ENCODE results near the gene MAPK9.

Gene MAPK9

GRCh38 chr5:180291234-180291940 lies 496 bp downstream of the MAPK9 start:
- DNase-seq = no peak

DNA sequence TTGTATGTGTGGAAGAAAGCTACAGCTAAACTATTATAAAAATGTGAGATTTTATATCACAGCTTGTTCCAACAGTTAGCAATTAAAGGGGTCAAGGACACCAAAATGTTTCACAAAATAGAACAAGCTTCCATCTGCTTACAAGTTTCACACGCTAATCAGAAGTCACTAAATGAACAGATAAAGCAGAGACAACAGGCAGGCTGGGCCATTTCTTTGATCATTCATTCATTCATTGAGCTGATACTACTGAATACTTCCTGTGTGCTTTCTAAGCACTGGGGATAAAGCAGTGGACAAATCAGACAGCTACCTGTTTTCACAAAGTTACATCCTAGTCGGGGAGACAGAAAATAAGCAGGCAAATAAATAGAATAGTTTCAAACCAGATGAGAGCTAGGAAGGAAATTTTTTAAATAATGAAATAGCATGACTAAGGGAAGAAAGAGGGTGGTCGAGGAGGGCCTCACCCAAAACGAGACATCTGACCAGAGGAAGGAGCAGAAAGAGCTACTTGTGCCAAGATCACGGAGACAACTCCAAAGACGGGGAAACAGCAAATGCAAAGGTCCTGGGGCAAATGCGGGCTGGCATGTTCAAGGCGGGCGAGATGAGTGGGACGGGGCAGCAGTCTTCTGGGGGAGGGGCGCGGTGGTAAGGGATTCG lies 1.2 kb downstream of the MAPK9 start:
- DNase-seq = no peak

DNA sequence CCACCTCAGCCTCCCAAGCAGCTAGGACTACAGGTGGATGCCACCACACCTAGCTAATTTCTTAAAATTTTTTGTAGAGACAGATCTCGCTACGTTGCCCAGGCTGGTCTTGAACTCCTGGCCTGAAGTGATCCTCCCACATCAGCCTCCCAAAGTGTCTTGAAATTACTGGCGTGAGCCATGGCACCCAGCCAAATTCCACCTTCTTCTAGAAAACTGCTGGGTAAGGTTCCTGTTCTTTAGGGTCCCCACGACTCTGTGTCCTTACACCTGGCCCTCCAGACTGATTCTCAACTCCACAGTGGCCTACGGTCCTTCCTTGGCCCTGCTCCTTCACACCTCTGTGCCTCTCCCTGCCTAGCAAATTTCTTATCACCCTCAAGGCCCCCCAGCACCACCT lies 1.9 kb downstream of the MAPK9 start:
- DNase-seq = no peak

GRCh38 chr5:180289433-180289832 lies 2.5 kb downstream of the MAPK9 start:
- no peak for DNase-seq

DNA sequence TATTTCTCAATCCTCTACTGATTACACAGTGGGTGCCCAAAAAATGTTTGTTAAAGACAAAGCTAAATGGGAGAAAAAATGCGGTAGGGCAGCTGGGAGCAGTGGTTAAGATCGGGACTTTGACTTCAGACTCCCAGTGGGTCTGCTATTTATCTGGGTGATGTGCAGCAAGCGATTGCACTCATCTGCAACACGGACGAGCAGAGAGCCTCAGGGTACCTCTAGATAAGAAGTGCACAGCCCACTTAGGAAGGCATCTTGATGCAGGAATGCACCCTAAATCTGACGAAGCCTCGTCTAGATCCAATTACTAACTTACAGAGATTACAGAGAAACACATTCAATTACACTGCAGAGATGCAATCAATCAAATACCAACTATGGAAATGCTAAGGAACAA lies 4.0 kb downstream of the MAPK9 start:
- no peak for DNase-seq

DNA sequence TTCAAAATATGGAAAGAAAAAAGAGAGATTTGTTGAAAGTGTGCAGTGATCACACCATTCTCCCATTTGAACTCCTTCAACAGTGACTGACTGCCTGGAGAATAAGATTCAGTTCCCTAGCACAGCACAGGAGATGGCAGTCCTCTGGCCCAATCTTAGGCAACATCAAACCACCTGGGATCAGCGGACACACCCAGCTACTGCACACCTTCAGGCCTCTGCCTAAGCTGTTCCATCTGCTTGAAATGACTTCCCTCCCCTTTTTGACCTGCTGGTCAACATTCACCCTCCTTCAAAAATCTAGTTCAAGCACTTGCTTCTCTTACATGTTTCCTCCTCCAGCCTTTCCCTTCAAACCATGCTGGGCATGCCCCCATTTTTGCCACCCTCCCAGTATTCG lies 4.5 kb downstream of the MAPK9 start:
- DNase-seq = no peak

- no peak for DNase-seq
These were observed 7.7 kb downstream of the MAPK9 start for GRCh38 chr5:180284149-180284548.

DNA sequence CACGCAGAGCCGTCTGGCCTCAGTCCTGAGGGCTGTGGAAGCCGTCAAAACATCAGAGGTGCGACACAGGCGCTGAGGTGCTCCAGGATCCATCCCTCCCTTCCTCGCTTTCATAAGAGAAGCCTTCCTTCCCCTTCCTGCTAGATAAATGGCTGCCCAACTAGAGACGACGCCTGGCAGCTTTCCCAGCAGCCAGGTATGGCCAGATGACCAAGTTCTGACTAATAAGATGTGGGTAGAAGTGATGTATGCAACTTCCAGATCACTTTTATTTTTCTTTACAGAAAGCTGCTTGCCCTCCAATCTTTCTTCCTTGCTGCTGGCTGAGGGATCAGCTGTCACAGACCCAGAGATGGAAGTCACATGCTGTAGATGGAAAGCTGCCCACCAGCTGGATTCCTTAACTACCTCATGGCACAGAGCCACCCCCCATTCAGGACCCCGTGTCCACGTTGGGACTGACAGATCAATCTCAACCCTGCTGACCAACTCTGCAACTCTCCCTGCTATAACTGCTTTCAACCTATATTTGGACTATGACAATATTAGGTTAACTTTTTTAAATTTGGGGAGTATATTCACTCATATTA lies 8.8 kb downstream of the MAPK9 start:
- no peak for DNase-seq

DNA sequence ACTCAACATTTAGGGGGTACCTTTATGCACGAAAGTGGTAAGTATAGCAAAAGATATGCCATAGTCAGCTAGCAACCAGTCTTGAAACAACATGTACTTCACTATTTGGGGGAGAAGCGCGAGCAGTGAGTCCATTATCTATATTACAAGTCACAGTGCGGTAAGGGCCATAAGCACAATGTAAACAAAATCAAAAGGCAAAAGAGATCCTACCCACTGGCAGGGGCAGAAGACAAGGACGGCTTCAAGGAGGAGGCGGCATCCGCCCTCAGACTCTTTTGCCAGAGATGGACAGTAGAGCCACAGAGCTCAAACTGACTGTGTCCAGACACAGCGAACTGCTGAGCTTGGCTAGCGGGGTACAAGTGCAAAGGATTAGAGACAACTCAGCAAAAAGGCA lies 9.6 kb downstream of the MAPK9 start:
- no peak for DNase-seq

DNA sequence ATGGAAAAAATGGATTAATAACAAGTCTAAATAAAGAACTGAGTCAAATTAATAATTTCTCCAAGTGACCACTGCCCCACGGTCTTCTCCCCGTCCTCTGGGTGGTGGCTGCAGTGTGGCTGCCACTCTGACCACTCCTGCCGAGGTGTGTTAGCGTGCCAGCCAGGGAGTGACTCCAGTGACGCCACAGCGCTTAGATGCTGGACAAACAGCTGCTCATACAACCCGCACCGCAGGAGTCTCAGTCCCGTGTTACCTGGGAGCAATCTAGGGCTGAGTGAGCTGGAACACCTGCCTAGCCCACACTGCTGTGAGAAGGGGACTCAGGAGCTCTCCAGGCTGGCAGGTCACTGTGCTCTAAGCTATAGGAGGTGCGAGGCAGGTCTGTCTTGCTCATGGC lies 10.2 kb downstream of the MAPK9 start:
- no peak for DNase-seq

DNA sequence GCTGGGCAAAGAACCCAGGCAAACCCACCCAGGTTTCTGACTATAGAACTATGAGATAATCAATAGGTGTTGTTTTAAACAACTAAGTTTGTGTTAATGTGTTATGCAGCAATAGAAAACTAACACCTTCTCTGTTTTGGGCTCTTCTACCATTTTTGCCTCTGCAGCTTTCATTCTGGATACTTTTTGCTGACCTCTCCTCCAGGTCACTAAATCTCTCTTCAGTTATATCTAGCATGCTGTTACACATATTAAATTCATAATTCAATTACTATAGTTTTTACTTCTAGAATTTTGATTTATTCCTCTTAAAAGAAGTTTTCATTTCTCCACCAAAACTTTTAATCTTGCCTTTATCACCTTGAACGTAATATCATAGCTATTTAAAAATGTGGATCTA lies 17.2 kb downstream of the MAPK9 start:
- DNase-seq = no peak

DNA sequence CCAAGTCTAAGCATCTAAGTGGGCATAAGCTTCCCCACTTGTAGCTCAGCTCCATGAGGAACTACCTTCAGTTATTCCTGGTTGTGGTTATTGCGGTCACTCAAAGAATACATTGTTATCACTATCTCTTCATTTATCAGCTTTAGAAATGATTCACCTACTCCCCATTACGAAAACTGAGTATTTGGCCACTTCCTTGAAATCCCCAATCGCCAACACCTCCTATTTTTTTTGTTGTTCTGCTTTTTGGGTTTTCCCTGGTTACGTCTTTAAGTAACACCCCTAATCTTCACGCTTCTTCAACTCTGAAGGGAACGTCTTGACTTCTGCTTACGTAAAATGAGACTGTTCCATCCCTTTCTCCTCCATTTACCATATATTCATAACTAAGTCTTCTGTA lies 20.7 kb downstream of the MAPK9 start:
- DNase-seq = no peak

DNA sequence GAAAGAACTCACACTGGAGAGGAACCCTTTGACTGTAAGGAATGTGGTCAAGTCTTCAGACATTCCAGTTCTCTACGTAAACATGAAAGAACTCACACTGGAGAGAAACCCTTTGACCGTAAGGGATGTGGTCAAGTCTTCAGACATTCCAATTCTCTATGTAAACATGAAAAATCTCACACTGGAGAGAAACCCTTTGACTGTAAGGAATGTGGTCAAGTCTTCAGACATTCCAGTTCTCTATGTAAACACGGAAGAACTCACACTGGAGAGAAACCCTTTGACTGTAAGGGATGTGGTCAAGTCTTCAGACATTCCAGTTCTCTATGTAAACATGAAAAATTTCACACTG lies 32.6 kb downstream of the MAPK9 start:
- DNase-seq = no peak

DNA sequence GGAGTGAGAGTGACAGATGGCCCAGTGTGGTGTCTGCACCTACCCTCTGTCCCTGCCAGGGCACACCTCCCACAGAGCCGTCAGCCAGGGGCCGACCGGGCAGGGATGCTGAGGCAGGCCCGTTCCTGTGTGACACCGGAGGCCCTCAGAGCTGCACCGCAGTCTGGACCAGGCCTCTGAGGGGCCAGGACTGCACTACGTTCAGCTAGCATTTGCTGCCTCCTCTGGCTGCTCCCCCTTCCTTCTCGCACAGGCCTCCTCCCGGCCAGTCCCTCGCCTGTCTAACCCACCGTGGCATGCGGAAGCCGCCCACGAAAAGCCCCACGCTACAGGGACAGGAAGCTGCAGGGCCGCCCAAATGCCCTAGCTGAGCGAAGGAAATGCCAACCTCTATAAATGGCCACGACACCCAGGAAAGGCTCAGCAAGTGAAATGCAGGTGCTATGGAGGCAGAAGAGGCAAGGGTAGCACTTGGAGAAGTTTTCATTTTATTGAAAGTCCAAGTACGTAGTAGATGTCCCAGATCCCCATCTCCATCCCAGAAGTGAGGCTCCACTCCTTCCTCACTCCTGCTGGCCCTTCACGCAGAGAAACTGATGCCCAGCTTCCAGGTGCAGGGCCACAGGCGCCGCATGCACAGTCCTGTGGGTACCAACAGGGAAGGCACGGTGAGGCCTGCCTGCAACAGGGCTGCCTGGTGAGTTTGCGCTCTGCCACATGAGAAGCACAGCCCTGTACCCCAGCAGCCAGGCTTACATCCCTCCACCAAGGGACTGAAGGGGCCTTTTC lies 38.7 kb downstream of the MAPK9 start:
- DNase-seq = no peak

DNA sequence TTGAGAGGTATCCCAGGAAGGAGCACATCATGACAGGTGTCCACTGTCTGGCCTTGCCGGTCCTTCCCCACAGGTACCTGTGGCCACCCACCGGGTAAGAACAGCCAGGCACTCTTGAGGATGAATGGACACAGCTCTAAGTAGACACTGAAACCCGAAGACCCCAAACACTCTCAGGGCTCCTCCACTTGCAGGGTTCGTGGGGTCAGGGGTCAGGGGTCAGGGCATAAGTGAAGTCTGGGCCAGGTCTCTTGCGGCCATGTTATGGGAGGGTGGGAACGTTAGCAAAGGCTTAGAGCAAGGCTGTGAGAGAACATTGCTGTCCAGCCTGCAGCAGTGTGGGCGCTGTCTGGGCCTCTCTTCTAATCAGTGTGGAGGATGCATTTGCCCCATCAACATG lies 40.0 kb downstream of the MAPK9 start:
- DNase-seq = no peak

- DNase-seq = no peak
These were observed 40.7 kb downstream of the MAPK9 start for GRCh38 chr5:180251141-180251540.

DNA sequence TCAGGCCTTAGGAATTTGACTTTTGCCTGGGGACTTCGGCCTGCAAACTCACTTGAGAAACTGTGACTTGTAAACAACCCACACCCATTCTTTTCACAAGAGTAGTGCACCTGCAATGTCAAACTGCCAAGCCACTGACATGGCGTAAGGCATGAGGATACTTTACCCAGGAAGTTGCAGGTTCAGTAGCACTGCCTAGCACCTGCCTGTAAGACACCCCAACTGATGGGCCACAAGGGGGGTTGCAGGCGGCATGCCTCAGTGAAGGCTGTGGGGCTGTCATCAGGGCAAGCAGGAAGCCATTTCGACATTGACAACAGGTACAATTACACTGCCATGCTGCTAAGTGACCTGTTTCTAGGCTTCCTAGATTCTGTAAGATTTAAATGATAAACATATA lies 41.6 kb downstream of the MAPK9 start:
- no peak for DNase-seq

GRCh38 chr5:180241600-180241999 lies 50.3 kb downstream of the MAPK9 start:
- DNase-seq = no peak

- no peak for DNase-seq
These were observed 53.3 kb downstream of the MAPK9 start for GRCh38 chr5:180238631-180239030.

GRCh38 chr5:180235846-180236245 lies 56.0 kb downstream of the MAPK9 start:
- no peak for DNase-seq

GRCh38 chr5:180235077-180235476 lies 56.8 kb downstream of the MAPK9 start:
- no peak for DNase-seq

GRCh38 chr5:180234271-180234670 lies 57.6 kb downstream of the MAPK9 start:
- DNase-seq = no peak

- no peak for DNase-seq
These were observed 58.2 kb downstream of the MAPK9 start for GRCh38 chr5:180233729-180234128.

DNA sequence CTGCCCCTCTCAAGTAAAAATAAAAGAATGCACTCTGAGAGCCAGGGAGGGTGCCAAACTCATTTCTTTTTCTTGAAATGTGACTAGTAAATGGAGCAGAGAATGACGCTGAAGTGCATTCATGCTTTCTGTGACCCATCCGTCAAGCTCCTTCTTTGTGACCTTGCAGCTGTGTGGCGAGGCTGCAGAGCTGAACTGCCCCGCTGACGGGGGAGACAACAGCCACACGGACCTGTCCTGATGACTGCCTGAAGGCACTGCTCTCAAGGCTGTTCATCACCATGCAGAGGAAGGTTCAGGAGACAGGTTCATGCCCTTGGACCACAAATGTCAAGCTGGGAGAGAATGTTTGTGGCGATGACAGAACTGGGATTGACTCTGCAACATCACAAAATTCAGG lies 61.9 kb downstream of the MAPK9 start:
- no peak for DNase-seq

Data from activated T-cell treated with anti-CD3 and anti-CD28 coated beads, Interleukin-2, amount 50 U/mL, for 1 hour (primary cell).